ENCODE measurements around the gene DENND4B.
"Not testable (repeated sequence)": the region's sequence is repeated elsewhere in the genome, so short reads cannot be mapped to it uniquely, and the experiment has no call there.

The DENND4B gene

GRCh38 chr1:153946622-153947241, at the start of gene DENND4B:
DENND4B (minus strand) TSS chr1:153946718; CDS start chr1:153944374, 2,344 bp downstream.
- DNase-seq (ENCODE audit: low read depth in 2 of 2), result peak in 1 of 2 donors; percentile 63

- DNase-seq (ENCODE audit: low read depth in 2 of 2), result no peak
Observed at GRCh38 chr1:153995640-153996039, 49.1 kb upstream of the DENND4B start.

GRCh38 chr1:153995202-153995601, 48.7 kb upstream of the DENND4B start:
- DNase-seq (ENCODE audit: low read depth in 2 of 2), result no peak

- no peak for DNase-seq (ENCODE audit: low read depth in 2 of 2)
Observed at GRCh38 chr1:153991806-153992205, 45.3 kb upstream of the DENND4B start.

GRCh38 chr1:153991151-153991630, 44.7 kb upstream of the DENND4B start:
- no peak for DNase-seq (ENCODE audit: low read depth in 2 of 2)

- DNase-seq (ENCODE audit: low read depth in 2 of 2), result peak; percentile 64 to 74
Observed at GRCh38 chr1:153990468-153991150, 44.1 kb upstream of the DENND4B start, which contains the start of gene RPS27. RPS27 (plus strand) TSS chr1:153990762; CDS start chr1:153990797, 35 bp downstream.

GRCh38 chr1:153987621-153988020, 41.1 kb upstream of the DENND4B start:
- no peak for DNase-seq (ENCODE audit: low read depth in 2 of 2)

- DNase-seq (ENCODE audit: low read depth in 2 of 2), result no peak
Observed at GRCh38 chr1:153985941-153986761, 39.6 kb upstream of the DENND4B start, which contains the start of gene RAB13. RAB13 (minus strand) TSS chr1:153986339; CDS start chr1:153986236, 103 bp downstream.

- no peak for DNase-seq (ENCODE audit: low read depth in 2 of 2)
Observed at GRCh38 chr1:153985341-153985912, 38.9 kb upstream of the DENND4B start.

- DNase-seq (ENCODE audit: low read depth in 2 of 2), result no peak
Observed at GRCh38 chr1:153984123-153984894, 37.8 kb upstream of the DENND4B start.

- not testable (repeated sequence) for DNase-seq (ENCODE audit: low read depth in 2 of 2)
Observed at GRCh38 chr1:153981735-153982134, 35.2 kb upstream of the DENND4B start.

GRCh38 chr1:153979091-153979490, 32.6 kb upstream of the DENND4B start:
- DNase-seq (ENCODE audit: low read depth in 2 of 2), result not testable (repeated sequence)

GRCh38 chr1:153978274-153978909, 31.9 kb upstream of the DENND4B start:
- DNase-seq (ENCODE audit: low read depth in 2 of 2), result no peak

- peak; percentile 52 to 69 for DNase-seq (ENCODE audit: low read depth in 2 of 2)
Observed at GRCh38 chr1:153977250-153978240, 31.0 kb upstream of the DENND4B start, which contains the start of gene JTB. JTB (minus strand) TSS chr1:153977674; CDS start chr1:153977252, 422 bp downstream.

GRCh38 chr1:153976819-153977249, 30.3 kb upstream of the DENND4B start:
- DNase-seq (ENCODE audit: low read depth in 2 of 2), result no peak

GRCh38 chr1:153973525-153973924, 27.0 kb upstream of the DENND4B start:
- no peak for DNase-seq (ENCODE audit: low read depth in 2 of 2)

- DNase-seq (ENCODE audit: low read depth in 2 of 2), result no peak
Observed at GRCh38 chr1:153973071-153973470, 26.6 kb upstream of the DENND4B start.

- no peak for DNase-seq (ENCODE audit: low read depth in 2 of 2)
Observed at GRCh38 chr1:153970346-153970745, 23.8 kb upstream of the DENND4B start.

- no peak for DNase-seq (ENCODE audit: low read depth in 2 of 2)
Observed at GRCh38 chr1:153968972-153969371, 22.5 kb upstream of the DENND4B start.

All from stimulated activated CD8-positive, alpha-beta memory T cell treated with anti-CD3 and anti-CD28 coated beads, Interleukin-2, amount 100 ng/mL, for 1 hour (primary cell).